Purkinje cell (primary cell): Measurements from ENCODE around the gene HNRNPD. TPM values are rescaled to one million over a fixed set of nuclear protein-coding genes. Genes with fewer than 3 reads are reported as not detected.

ENCODE experiments used
- polyA plus RNA-seq: library from polyadenylated mRNA; unstranded; fragments of >200 nt; fragmentation: Nextera tagmentation; gene quantifications from 2 replicates; pipeline ENCODE4 v1.2.1, GENCODE V29; 2014

The HNRNPD gene, protein sequence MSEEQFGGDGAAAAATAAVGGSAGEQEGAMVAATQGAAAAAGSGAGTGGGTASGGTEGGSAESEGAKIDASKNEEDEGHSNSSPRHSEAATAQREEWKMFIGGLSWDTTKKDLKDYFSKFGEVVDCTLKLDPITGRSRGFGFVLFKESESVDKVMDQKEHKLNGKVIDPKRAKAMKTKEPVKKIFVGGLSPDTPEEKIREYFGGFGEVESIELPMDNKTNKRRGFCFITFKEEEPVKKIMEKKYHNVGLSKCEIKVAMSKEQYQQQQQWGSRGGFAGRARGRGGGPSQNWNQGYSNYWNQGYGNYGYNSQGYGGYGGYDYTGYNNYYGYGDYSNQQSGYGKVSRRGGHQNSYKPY
- 77.4 and 109 TPM in 2 replicates for polyA plus RNA-seq

DNA sequence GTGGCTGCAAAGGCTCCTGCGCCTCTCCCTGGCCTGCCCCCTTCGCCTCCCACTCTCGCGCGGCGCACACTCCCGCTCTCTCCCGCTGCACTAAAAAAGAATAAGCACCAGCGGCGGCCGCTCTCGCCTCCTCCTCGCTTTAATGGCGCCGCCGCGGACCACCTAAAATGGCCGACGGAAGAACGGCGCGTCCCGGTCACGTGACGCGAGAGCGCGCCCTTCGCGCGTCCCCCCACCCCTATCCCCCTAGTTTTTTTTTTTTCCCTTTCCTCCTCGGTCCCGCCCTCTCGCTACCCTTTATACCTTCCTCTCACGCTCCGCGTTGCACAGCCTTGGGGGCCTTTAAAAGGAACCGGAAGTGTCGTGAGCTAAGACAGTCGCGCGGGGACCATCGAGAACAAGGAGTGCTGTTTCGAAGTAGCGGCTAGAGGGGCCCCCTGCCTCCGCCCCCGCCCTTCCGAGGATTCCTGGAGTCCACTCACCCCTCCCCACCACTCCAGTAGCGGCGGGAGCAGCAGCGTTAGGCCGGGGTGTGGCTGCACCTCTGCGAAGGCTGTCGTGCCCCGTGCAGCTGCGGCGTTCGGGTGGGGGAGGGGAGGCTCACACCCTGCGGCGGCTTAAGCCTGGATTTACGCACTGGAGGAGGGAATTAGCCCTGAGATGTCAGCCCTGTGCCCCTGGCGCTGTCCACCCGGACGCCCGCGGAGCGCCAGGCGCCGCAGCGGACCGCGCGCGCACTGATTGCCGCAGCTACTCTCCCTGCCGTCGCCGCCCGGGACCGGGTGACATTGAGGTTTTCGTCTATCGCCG lies at the start of gene HNRNPD:
HNRNPD (minus strand) TSS at position 176 of the 810 bp plus-strand sequence. CDS start 313 bp downstream, outside the sequence.

Other genes starting within 250 kb of the HNRNPD start
- 335 and 337 TPM in 2 replicates for gene HNRNPDL, start 56.5 kb upstream of the HNRNPD start, polyA plus RNA-seq
- 148 and 167 TPM in 2 replicates for gene ENOPH1, start 56.6 kb upstream of the HNRNPD start, polyA plus RNA-seq
- 0.78 and 7.0 TPM in 2 replicates for gene TMEM150C, start 188.0 kb upstream of the HNRNPD start, polyA plus RNA-seq